SK-N-SH (cell line): Measurements from ENCODE around the gene MANSC1. TPM values are rescaled to one million over a fixed set of nuclear protein-coding genes. Genes with fewer than 3 reads are reported as not detected.

Experiments used
- CTCF ChIA-PET: fragments of 300-600, 350-600 bp; formaldehyde crosslinking; extraction: SDS; loops from one replicate; lab custom pipeline; 2021; lab: Yijun Ruan, JAX
- POLR2A ChIA-PET: fragments of 350-600 bp; sonication (Branson Sonifier 250); formaldehyde crosslinking; extraction: SDS; loops from one replicate; lab custom pipeline; 2020; ENCODE audit warnings: antibody characterized with exemption, inconsistent platforms; lab: Yijun Ruan, JAX
- DNase-seq: peaks from one replicate; pipeline ENCODE4 v3.0.0; 2012
- H2AFZ ChIP-seq: fragments of 200-600 bp; sonication (generic); 2 replicates; pipeline ENCODE4 v1.8.1; 2016; ENCODE audit warnings: antibody characterized with exemption, mild to moderate bottlenecking, low read depth
- H3F3A ChIP-seq: fragments of 200-600 bp; sonication (generic); replicated peaks from 2 replicates; pipeline ENCODE3; 2016; ENCODE audit warnings: antibody characterized with exemption, mild to moderate bottlenecking; ENCODE audit not compliant: insufficient read depth
- H3K27ac ChIP-seq, 2 experiments: fragments of 200-500 bp in 1 of 2; fragments of 200-600 bp in 1 of 2; sonication (Bioruptor generic) in 1 of 2; sonication (generic), shearing (Covaris generic) in 1 of 2; 2 replicates each; pipeline versions ENCODE4 v1.5.1 to v1.6.1; 2014 to 2016; ENCODE audit warnings: low read depth in 2 of 2, inconsistent platforms in 1 of 2, low read length in 1 of 2, mild to moderate bottlenecking in 1 of 2, mixed read lengths in 1 of 2
- H3K27me3 ChIP-seq: fragments of 200-600 bp; sonication (generic), shearing (Covaris generic); 2 replicates; pipeline ENCODE4 v1.6.1; 2016; ENCODE audit warnings: mixed run types; ENCODE audit not compliant: insufficient read depth
- H3K36me3 ChIP-seq, 2 experiments: fragments of 200-500 bp in 1 of 2; fragments of 200-600 bp in 1 of 2; sonication (Bioruptor generic) in 1 of 2; sonication (generic) in 1 of 2; replicated peaks in 1 of 2; 2 replicates each; pipeline versions ENCODE3 to v1.5.1; 2014 to 2016; ENCODE audit warnings: low read length in 1 of 2, mild to moderate bottlenecking in 1 of 2; ENCODE audit not compliant: insufficient read depth in 2 of 2, control insufficient read depth in 1 of 2
- H3K4me1 ChIP-seq, 2 experiments: fragments of 200-500 bp in 1 of 2; fragments of 200-600 bp in 1 of 2; sonication (Bioruptor generic) in 1 of 2; sonication (generic), shearing (Covaris generic) in 1 of 2; 2 replicates each; pipeline versions ENCODE4 v1.5.1 to v1.6.1; 2014 to 2016; ENCODE audit warnings: low read depth in 1 of 2, low read length in 1 of 2, mixed run types in 1 of 2; ENCODE audit not compliant: insufficient read depth in 2 of 2, control insufficient read depth in 1 of 2
- H3K4me2 ChIP-seq: fragments of 200-600 bp; sonication (generic), shearing (Covaris generic); 2 replicates; pipeline ENCODE4 v1.6.1; 2017; ENCODE audit warnings: mixed run types
- H3K4me3 ChIP-seq, 2 experiments: fragments of 200-500 bp in 1 of 2; fragments of 200-600 bp in 1 of 2; sonication (Bioruptor generic) in 1 of 2; sonication (generic), shearing (Covaris generic) in 1 of 2; 2 replicates each; pipeline versions ENCODE4 v1.5.1 to v1.8.1; 2014 to 2016; ENCODE audit warnings: low read depth in 2 of 2, inconsistent platforms in 1 of 2, low read length in 1 of 2, mild to moderate bottlenecking in 1 of 2, mixed read lengths in 1 of 2, moderate library complexity in 1 of 2
- H3K79me2 ChIP-seq: fragments of 200-600 bp; sonication (generic); 2 replicates; pipeline ENCODE4 v1.8.1; 2017; ENCODE audit warnings: mild to moderate bottlenecking; ENCODE audit not compliant: insufficient read depth
- H3K9ac ChIP-seq: fragments of 200-600 bp; sonication (generic); 2 replicates; pipeline ENCODE4 v1.6.1; 2017; ENCODE audit warnings: mixed run types
- H3K9me2 ChIP-seq: fragments of 200-600 bp; sonication (generic); 2 replicates; pipeline ENCODE4 v1.6.1; 2017; ENCODE audit warnings: mixed run types
- H3K9me3 ChIP-seq: fragments of 200-600 bp; sonication (generic); 2 replicates; pipeline ENCODE4 v1.6.1; 2017; ENCODE audit warnings: mixed run types, mild to moderate bottlenecking, moderate library complexity
- H4K20me1 ChIP-seq: fragments of 200-600 bp; sonication (generic); 2 replicates; pipeline ENCODE4 v1.6.1; 2017; ENCODE audit warnings: mild to moderate bottlenecking, mixed run types; ENCODE audit not compliant: insufficient read depth
- ELF1 ChIP-seq: IDR thresholded peaks from 2 replicates; pipeline ENCODE4 v1.4.0; 2012
- EZH2phosphoT487 ChIP-seq: fragments of 200-600 bp; sonication (generic); IDR thresholded peaks from 2 replicates; pipeline ENCODE4 v1.6.1; 2017; ENCODE audit warnings: low read depth, mixed run types, mild to moderate bottlenecking, antibody characterized with exemption, moderate library complexity, borderline replicate concordance
- FOSL2 ChIP-seq: IDR thresholded peaks from 2 replicates; pipeline ENCODE4 v1.4.0; 2012; ENCODE audit warnings: low read depth, mild to moderate bottlenecking, moderate library complexity, borderline replicate concordance
- FOXJ3 ChIP-seq: sonication (generic); formaldehyde crosslinking; IDR thresholded peaks from 2 replicates; pipeline ENCODE4 v1.5.1; 2020; ENCODE audit warnings: mild to moderate bottlenecking, missing genetic modification reagents
- FOXM1 ChIP-seq: IDR thresholded peaks from 2 replicates; pipeline ENCODE4 v1.4.0; 2012; ENCODE audit warnings: low read depth, mild to moderate bottlenecking
- GABPA ChIP-seq: IDR thresholded peaks from 2 replicates; pipeline ENCODE4 v1.4.0; 2012; ENCODE audit warnings: low read depth, mild to moderate bottlenecking
- GATA2 ChIP-seq: sonication (generic); formaldehyde crosslinking; IDR thresholded peaks from 2 replicates; pipeline ENCODE4 v1.5.0; 2020; ENCODE audit warnings: mild to moderate bottlenecking, missing genetic modification reagents
- MAX ChIP-seq: IDR thresholded peaks from 2 replicates; pipeline ENCODE4 v1.4.0; 2012; ENCODE audit warnings: low read depth
- MXI1 ChIP-seq: IDR thresholded peaks from 2 replicates; pipeline ENCODE4 v1.6.1; 2012; ENCODE audit warnings: mild to moderate bottlenecking, low read depth, low read length, improper control_type of control experiment
- NFIC ChIP-seq: IDR thresholded peaks from 2 replicates; pipeline ENCODE4 v1.4.0; 2012; ENCODE audit warnings: borderline replicate concordance
- PBX3 ChIP-seq: IDR thresholded peaks from 2 replicates; pipeline ENCODE4; 2012
- POLR2AphosphoS5 ChIP-seq: IDR thresholded peaks from 2 replicates; pipeline ENCODE4 v1.6.1; 2012; ENCODE audit warnings: low read depth, low read length
- RAD21 ChIP-seq: IDR thresholded peaks from 2 replicates; pipeline ENCODE4 v1.6.1; 2012; ENCODE audit warnings: mild to moderate bottlenecking, low read length
- REST ChIP-seq: IDR thresholded peaks from 2 replicates; pipeline ENCODE4 v1.6.1; 2012; ENCODE audit warnings: mild to moderate bottlenecking, low read depth, low read length, moderate library complexity
- RFX5 ChIP-seq: IDR thresholded peaks from 2 replicates; pipeline ENCODE4 v1.6.1; 2012; ENCODE audit warnings: mild to moderate bottlenecking, improper control_type of control experiment, low read length
- RXRA ChIP-seq: IDR thresholded peaks from 2 replicates; pipeline ENCODE4 v1.4.0; 2012; ENCODE audit warnings: low read depth, mild to moderate bottlenecking, borderline replicate concordance
- TCF12 ChIP-seq: IDR thresholded peaks from 2 replicates; pipeline ENCODE4 v1.4.0; 2012
- TEAD4 ChIP-seq: IDR thresholded peaks from 2 replicates; pipeline ENCODE4 v1.4.0; 2012; ENCODE audit warnings: mild to moderate bottlenecking, borderline replicate concordance; ENCODE audit not compliant: insufficient read depth
- ZBTB33 ChIP-seq: IDR thresholded peaks from 2 replicates; pipeline ENCODE4 v1.4.0; 2012; ENCODE audit warnings: low read depth, borderline replicate concordance
- WGBS: methylation state at CpG from one replicate; pipeline ENCODE4 v1.1.6; 2017; ENCODE audit warnings: low lambda C conversion rate; 5-methylcytosine and 5-hydroxymethylcytosine counted together
- polyA plus RNA-seq, 3 experiments: library from polyadenylated mRNA; depleted of rRNA; stranded (reverse); fragments of >200 nt; gene quantifications; 2 replicates each; pipeline ENCODE4 v1.2.3, GENCODE V29; 2012

Gene MANSC1
- polyA plus RNA-seq, 1 of the 3 experiments (the other 2 are of a cell fraction) = 2.9 TPM

DNA sequence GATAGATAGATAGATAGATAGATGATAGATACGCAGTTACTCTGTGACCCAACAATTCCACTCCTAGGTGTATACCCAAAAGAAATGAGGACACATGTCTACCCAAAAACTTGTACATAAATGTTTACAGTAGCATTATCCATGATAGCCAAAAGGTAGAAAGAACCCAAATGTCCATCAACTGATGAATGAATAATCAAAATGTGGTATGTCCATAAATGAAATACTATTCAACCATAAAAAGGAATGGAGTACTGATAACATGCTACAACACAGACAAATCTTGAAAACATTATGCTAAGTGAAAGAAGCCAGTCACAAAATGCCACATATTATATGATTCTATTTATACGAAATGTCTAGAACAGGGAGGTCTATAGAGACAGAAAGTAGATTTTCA lies 47.1 kb downstream of the MANSC1 start:
- H3K27me3 ChIP-seq = no peaks in the 10 kb centered on the region
- 93% methylated on average over 2 of the region's 2 CpGs for WGBS
- no peak overlapping the region for H3K4me3 ChIP-seq
- H3K79me2 ChIP-seq = no peaks in the 10 kb centered on the region
- H3F3A ChIP-seq = no peaks in the 10 kb centered on the region
- TF ChIP-seq ZBTB33 (no peak), ELF1 (no peak), NFIC (no peak), TEAD4 (no peak), GABPA (no peak), RXRA (no peak), MAX (no peak), REST (no peak), FOXJ3 (CRISPR knock-in tag) (no peak), EZH2phosphoT487 (no peak), PBX3 (no peak), RFX5 (no peak), TCF12 (no peak), MXI1 (no peak), FOSL2 (no peak), POLR2AphosphoS5 (no peak), FOXM1 (no peak), GATA2 (CRISPR knock-in tag) (no peak), RAD21 (no peak)
- H3K4me2 ChIP-seq = no peak overlapping the region
- no peaks in the 10 kb centered on the region for H3K9me2 ChIP-seq
- ChIA-PET POLR2A (no interaction called here), CTCF (no interaction called here)
- no peak overlapping the region for H2AFZ ChIP-seq
- no peak overlapping the region for H3K9ac ChIP-seq
- no peaks in the 10 kb centered on the region for H4K20me1 ChIP-seq
- H3K36me3 ChIP-seq = no peaks in the 10 kb centered on the region
- H3K4me1 ChIP-seq = no peaks in the 10 kb centered on the region
- H3K9me3 ChIP-seq = no peaks in the 10 kb centered on the region
- DNase-seq = no peak
- H3K27ac ChIP-seq = no peak overlapping the region
